Measurements from ENCODE around the gene EXOC3.
"Not testable (repeated sequence)": the region's sequence is repeated elsewhere in the genome, so short reads cannot be mapped to it uniquely, and the experiment has no call there.

EXOC3 gene

DNA sequence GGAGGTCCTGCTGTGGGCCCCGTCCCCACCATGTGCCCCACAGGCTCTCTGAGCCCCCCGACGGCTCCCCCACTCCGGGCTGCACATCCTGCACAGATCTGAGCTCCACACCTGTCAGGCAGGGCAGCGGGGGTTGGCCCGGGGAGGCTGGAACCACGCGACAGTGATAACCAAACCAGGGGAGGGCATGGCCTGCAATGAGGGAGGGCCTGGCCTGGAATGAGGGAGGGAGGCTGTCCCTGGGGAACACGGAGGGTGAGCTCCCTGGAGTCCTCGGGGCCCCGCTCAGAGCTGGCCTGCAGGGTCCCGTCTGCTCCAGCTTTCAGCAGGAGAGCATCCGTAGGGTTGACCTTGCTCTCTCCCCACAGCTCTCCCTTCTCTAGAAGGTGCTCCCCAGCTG lies 50.8 kb downstream of the EXOC3 start:
- no peaks in the 10 kb centered on the region for H3K9me3 Mint-ChIP-seq
- H3K36me3 Mint-ChIP-seq (ENCODE audit: low read depth) = no peaks in the 10 kb centered on the region
- no peak overlapping the region for H3K4me3 Mint-ChIP-seq
- no peaks in the 10 kb centered on the region for H3K4me1 Mint-ChIP-seq (ENCODE audit: low read depth)
- no peak overlapping the region for H3K27ac Mint-ChIP-seq
- peaks cover 5% of the 10 kb centered on the region for H3K27me3 Mint-ChIP-seq

DNA sequence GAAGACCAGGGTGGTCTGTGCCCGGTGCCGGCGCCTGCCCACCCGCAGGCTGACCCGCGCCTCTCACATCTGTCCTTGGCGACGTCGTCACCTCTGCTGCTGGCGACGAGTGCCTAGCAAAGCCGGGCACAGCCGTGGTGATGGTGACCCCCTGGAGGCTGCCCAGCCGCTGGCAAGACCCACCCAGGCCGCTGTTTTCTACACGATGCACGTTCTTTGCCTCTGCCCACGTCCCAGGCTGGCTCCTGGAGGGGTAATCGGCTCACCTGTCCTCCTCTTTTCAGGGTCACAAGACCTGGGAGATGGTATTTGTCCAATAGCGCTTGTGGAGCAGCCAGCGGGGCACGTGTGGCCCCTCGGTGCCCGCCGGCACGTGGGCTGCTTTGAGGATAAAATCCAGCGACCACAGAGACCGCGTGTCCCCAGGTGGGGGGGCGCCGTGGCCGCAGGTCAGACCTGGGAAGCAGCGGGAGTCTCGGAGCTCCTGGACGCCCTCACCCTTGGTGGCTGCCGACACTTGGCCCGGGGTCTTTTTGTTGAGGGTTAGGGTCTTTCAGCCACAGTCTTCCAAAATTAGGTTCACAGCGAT lies 51.8 kb downstream of the EXOC3 start:
- Mint-ChIP-seq H3K4me1 (ENCODE audit: low read depth) (no peaks in the 10 kb centered on the region), H3K27ac (no peak overlapping the region), H3K27me3 (peaks cover 5% of the 10 kb centered on the region), H3K36me3 (ENCODE audit: low read depth) (no peaks in the 10 kb centered on the region), H3K9me3 (no peaks in the 10 kb centered on the region), H3K4me3 (no peak overlapping the region)

DNA sequence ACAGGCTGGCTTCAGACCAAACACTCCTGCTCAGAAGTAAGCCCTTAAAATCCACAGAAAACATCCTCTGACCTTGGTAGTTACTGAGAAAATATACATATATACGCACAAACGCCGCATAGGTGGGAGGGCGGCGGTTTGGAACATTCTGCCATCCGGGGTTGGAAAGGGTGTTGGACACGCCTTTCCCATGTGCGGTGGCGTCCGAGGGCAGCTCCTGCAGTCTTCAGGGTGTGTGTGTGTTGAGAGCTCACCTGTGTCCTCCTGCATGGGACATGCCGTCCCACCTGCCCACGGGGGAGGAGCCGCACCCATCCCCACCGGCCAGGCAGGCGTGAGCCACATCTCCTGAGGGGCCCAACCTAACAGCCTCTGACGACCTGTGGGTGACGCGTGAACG lies 53.1 kb downstream of the EXOC3 start:
- no peak overlapping the region for H3K4me3 Mint-ChIP-seq
- no peaks in the 10 kb centered on the region for H3K4me1 Mint-ChIP-seq (ENCODE audit: low read depth)
- H3K9me3 Mint-ChIP-seq = no peaks in the 10 kb centered on the region
- no peak overlapping the region for H3K27ac Mint-ChIP-seq
- H3K27me3 Mint-ChIP-seq = peaks cover 5% of the 10 kb centered on the region
- no peaks in the 10 kb centered on the region for H3K36me3 Mint-ChIP-seq (ENCODE audit: low read depth)

DNA sequence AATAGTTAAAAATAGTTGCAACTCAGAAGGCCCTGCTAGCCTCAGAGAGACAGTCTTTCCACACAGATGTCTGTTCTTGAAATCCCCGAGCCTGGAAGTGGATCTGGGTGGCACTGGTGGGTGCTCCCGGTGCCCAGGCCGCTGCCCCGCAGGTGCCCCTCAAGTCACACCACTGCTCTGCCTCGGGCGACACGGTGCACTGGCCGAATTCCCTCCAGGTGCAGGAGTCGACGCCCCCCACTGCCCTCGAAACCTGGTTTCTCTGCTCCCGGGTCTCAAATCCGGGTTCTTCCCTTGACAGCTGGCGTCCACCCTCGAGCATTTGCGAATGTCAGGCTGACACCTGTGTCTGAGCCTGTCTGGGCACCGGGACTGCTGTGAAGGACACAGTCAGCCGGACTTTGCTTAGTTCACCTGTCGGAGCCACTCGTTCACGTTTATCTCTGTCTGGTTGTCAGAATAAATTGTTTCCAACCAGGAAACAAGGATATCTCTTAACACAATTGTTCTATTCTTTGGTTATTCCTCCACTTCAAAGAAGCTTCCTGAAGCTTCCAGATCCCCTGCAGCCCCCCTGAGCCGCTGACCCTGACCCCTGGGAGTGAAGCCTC lies 54.2 kb downstream of the EXOC3 start:
- Mint-ChIP-seq H3K4me3 (no peak overlapping the region), H3K9me3 (no peaks in the 10 kb centered on the region), H3K27ac (no peak overlapping the region), H3K4me1 (ENCODE audit: low read depth) (no peaks in the 10 kb centered on the region), H3K27me3 (peaks cover 7% of the 10 kb centered on the region), H3K36me3 (ENCODE audit: low read depth) (no peaks in the 10 kb centered on the region)

DNA sequence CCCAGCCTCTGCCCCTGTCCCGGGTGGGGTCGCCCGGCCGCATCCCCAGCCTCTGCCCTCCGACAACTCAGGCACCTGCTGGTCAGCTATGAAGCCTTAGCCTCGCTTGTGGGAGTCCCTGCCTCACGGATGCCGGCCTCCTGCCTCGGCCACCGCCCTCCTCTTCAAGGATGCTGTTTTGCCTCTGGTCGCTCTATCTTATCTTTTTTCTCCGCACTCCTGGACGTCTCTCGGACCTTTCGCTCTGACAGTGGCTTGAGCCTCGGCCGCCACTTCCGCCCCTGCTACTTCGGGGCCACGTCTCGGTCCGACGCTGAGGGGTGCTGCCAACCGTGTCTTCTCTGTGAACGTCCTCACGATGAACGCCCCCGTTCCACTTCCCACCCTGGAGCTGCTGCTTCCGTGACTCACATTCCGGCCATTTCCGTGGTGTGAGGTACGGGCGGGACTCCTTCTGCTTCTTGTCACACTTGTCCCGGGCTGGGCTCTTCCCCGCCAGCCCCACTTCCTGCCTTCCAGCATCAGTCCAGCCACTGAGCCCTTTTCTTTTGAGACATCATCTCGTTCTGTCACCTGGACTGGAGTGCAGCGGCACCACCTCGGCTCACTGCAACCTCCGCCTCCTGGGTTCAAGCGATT lies 55.0 kb downstream of the EXOC3 start:
- Mint-ChIP-seq H3K4me3 (no peak overlapping the region), H3K27ac (no peak overlapping the region)

DNA sequence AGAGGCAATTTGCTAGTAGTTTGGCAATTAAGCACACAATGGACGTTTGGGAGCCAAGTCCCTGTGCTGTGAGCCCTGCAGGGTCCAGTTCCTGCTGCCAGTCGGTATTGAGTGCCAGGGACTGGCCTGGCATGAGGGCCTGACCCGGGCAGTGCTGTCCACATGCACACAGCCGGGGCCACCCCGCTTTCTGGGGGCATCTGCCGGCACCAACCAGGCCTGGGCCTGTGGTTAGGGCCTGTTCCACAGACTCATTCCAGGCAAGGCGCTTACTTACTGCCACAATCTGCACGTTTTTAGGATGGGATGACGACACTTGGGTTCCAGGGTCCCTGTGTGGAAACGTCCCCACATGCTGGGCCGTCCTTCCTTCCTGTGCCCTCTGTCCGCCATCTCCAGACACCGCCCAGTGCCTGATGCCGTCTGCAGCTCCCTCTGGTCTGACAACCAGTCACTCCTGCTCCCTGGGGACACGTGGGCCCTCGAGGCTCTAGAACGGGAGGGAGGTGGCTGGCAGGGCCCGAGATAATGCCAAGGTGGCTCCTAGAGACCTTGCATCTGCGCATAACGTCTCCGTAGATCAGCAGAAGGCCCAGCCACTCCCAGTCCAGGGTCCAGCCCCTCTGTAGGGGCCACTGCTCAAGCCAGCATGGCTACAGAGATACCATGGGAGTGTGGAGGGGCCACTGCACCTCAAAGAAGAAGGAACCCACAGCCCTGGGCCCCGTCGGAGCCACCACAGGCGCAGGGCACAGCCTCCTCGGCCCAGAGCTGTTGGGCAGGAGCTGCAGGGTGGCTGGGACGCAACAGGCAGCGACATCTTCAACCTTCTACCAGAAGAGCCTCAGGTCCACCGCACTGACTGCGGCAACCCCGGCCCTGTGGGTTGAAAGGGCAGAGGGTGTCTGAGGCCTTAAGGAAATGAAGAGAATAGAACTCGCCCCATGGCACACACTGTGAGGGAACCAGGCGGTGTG lies 56.5 kb downstream of the EXOC3 start:
- H3K27ac Mint-ChIP-seq = no peak overlapping the region
- H3K4me1 Mint-ChIP-seq (ENCODE audit: low read depth) = no peaks in the 10 kb centered on the region
- H3K27me3 Mint-ChIP-seq = peaks cover 15% of the 10 kb centered on the region
- H3K36me3 Mint-ChIP-seq (ENCODE audit: low read depth) = no peaks in the 10 kb centered on the region
- H3K9me3 Mint-ChIP-seq = no peaks in the 10 kb centered on the region
- no peak overlapping the region for H3K4me3 Mint-ChIP-seq

More for the DNA sequence above, 55.0 kb downstream of the EXOC3 start:
- no peaks in the 10 kb centered on the region for H3K4me1 Mint-ChIP-seq (ENCODE audit: low read depth)
- H3K27me3 Mint-ChIP-seq = peaks cover 10% of the 10 kb centered on the region
- no peaks in the 10 kb centered on the region for H3K9me3 Mint-ChIP-seq
- no peaks in the 10 kb centered on the region for H3K36me3 Mint-ChIP-seq (ENCODE audit: low read depth)

DNA sequence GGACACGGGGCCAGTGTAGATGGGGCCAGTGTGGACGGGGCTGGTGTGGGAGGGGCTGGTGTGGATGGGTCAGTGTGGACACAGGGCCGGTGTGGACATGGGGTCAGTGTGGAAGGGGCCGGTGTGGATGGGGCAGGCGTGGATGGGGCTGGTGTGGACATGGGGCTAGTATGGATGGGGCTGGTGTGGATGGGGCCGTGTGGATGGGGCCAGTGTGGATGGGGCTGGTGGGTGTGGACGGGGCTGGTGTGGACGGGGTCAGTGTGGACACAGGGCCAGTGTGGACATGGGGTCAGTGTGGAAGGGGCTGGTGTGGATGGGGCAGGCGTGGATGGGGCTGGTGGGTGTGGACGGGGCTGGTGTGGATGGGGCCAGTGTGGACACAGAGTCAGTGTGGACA lies 57.5 kb downstream of the EXOC3 start:
- Mint-ChIP-seq H3K4me3 (no peak overlapping the region), H3K27ac (no peak overlapping the region), H3K27me3 (peaks cover 15% of the 10 kb centered on the region), H3K36me3 (ENCODE audit: low read depth) (no peaks in the 10 kb centered on the region), H3K9me3 (no peaks in the 10 kb centered on the region), H3K4me1 (ENCODE audit: low read depth) (no peaks in the 10 kb centered on the region)

DNA sequence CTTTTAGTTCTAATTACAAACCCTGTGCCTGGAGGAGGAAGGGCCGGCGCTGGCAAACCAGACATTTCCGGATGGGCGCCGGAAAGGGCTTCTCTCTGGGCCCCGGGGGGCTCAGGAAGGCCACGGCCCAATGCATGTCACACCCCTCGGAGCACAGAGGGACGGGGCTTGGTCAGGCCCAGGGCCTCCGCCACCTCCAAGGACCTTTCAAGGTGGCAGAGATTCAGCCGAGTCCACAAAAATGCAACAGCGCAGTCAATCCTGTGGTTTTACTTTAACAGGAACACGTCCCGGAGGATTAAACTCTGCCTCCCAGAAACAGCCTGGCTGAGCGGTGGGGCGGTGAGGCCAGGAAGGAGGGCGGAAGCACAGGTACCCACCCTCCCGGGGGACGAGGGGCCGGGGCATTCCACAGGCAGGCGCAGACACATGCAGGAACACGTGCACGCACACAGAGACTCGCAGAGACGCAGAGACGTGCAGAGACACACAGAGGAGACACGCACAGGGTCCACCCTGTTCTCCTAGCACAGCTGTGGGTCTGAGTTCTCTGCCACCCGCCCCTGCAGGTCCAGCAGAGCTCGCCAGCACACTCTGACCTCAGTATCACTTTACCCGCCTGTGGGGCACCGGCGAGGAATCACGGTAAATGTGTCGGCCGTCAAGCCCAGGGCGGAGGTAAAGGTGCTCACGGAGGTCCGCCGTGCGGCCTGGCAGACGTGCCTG lies 58.3 kb downstream of the EXOC3 start:
- H3K27ac Mint-ChIP-seq = no peak overlapping the region
- H3K4me3 Mint-ChIP-seq = no peak overlapping the region
- no peaks in the 10 kb centered on the region for H3K36me3 Mint-ChIP-seq (ENCODE audit: low read depth)
- peaks cover 15% of the 10 kb centered on the region for H3K27me3 Mint-ChIP-seq
- H3K9me3 Mint-ChIP-seq = no peaks in the 10 kb centered on the region
- H3K4me1 Mint-ChIP-seq (ENCODE audit: low read depth) = no peaks in the 10 kb centered on the region

DNA sequence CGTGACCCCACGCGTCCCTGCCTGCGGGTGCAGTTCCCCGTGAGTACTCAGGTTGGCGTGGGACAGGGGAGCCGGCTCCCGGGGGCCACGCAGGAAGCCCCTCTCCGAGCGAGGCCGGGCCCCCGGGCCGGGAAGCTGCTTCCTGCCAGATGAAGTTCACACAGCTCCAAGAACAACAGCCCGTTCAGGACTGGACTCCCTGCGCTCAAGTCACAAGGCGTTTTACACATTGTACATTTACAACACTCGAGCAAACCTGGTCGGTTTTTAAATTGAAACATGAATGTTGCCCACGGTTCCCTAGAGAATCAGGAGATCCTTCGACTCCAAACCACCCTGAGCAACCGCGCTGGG lies 58.8 kb downstream of the EXOC3 start:
- no peaks in the 10 kb centered on the region for H3K4me1 Mint-ChIP-seq (ENCODE audit: low read depth)
- no peak overlapping the region for H3K4me3 Mint-ChIP-seq
- H3K9me3 Mint-ChIP-seq = no peaks in the 10 kb centered on the region
- no peaks in the 10 kb centered on the region for H3K36me3 Mint-ChIP-seq (ENCODE audit: low read depth)
- H3K27ac Mint-ChIP-seq = no peak overlapping the region
- H3K27me3 Mint-ChIP-seq = peaks cover 15% of the 10 kb centered on the region

DNA sequence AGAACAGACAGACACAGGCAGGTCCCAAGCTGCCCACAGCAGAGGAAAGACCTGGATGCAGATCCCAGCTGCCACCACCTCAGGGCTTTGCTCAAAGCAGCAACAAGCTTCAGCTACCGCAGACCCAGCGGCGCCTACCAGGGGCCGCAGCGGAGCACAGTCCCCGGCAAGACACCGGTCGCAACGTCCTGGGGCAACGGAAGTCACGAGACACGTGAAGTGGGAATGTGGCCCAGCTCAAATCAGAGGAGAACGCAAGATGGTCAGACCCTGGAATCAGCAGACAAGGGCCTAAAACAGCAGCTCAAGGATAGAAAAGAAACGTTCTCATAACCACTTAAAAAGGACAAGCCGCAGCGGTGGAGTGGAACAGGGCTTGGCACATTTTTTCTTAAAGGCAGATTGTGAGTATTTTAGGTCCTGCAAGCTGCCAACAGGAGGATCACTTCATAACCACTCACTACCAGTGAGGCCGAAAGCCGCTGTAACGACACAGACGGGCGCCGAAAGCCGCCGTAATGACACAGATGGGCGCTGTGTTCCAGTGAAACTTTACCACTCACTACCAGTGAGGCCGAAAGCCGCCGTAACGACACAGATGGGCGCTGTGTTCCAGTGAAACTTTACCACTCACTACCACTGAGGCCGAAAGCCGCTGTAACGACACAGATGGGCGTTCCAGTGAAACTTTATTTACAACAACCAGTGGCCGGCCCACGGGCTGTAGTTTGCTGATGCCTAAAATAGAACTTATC lies 59.5 kb downstream of the EXOC3 start:
- no peaks in the 10 kb centered on the region for H3K4me1 Mint-ChIP-seq (ENCODE audit: low read depth)
- H3K36me3 Mint-ChIP-seq (ENCODE audit: low read depth) = no peaks in the 10 kb centered on the region
- H3K27me3 Mint-ChIP-seq = peaks cover 15% of the 10 kb centered on the region
- H3K9me3 Mint-ChIP-seq = no peaks in the 10 kb centered on the region
- no peak overlapping the region for H3K27ac Mint-ChIP-seq
- H3K4me3 Mint-ChIP-seq = no peak overlapping the region

DNA sequence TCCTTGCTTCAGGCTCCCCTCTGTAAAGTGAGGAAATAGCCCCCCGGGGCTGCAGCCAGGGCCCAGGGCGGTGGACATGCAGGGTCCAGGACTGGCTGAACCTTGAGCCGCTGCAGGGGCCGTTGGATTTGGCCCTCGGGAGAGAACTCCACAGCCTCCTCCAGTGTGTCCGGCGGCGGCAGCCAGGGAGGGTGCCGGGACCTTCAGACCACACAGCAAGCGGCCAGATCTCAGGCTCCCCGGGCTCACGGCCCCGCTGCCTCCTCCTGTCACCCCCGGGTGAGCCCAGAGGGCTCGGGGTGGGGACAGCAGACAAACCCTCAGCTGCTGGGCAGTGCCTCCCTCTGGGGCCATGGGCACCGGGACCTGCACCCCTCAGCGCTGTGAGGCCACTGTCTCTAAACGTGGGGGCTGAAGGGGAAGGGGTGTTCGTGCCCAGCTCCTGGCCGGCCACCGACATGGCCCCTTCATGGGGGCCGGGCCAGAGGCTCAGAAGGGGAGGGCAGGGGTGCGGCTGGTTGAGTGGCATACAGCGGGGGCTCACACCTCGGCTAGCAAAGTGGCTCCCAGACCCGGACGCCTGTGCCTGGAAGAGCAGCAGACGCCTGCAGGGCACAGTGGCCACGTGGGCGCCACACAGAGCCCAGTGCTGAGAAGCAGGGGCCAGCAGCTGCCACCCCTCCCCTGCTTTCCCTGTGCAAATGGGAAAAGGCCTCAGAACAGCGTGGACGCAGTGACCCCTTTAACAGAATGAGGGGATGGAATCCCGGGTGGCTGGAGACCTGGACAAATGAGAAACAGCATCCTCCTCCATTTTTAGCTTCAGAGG lies 61.6 kb downstream of the EXOC3 start:
- no peak overlapping the region for H3K27ac Mint-ChIP-seq

DNA sequence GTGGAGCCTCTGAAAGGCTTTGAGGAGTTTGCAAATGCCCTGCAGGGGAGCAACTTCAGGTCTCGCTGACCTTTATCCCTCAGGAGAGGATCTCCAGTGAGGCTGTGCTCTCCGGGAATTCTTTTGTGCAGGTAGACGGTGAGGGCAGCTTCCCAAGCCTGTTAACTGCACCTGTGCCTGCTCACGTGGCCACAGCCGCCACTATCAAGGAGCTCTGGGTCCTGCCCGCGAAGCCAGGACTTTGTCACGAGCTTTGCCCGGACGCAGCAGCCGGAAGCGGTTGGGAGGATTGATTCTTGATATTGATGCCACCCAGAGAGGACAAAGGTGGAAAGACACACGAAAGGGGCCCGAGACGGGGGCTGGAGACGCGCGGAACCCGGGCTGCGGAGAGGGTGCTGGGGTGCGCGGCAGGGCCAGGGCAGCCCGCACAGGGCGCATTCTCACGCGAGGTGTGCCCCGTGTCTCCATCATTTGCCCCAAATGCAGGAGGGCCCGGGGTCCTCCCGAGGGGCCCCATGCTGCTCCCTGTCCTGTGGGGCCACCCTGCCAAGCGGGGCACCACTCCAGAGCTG lies 63.1 kb downstream of the EXOC3 start:
- Mint-ChIP-seq H3K4me1 (ENCODE audit: low read depth) (no peaks in the 10 kb centered on the region), H3K36me3 (ENCODE audit: low read depth) (no peaks in the 10 kb centered on the region), H3K27ac (no peak overlapping the region), H3K9me3 (no peaks in the 10 kb centered on the region), H3K4me3 (no peak overlapping the region), H3K27me3 (peaks cover 10% of the 10 kb centered on the region)

More for the DNA sequence above, 61.6 kb downstream of the EXOC3 start:
- Mint-ChIP-seq H3K4me1 (ENCODE audit: low read depth) (no peaks in the 10 kb centered on the region), H3K9me3 (no peaks in the 10 kb centered on the region), H3K36me3 (ENCODE audit: low read depth) (no peaks in the 10 kb centered on the region), H3K4me3 (no peak overlapping the region), H3K27me3 (peaks cover 11% of the 10 kb centered on the region)

DNA sequence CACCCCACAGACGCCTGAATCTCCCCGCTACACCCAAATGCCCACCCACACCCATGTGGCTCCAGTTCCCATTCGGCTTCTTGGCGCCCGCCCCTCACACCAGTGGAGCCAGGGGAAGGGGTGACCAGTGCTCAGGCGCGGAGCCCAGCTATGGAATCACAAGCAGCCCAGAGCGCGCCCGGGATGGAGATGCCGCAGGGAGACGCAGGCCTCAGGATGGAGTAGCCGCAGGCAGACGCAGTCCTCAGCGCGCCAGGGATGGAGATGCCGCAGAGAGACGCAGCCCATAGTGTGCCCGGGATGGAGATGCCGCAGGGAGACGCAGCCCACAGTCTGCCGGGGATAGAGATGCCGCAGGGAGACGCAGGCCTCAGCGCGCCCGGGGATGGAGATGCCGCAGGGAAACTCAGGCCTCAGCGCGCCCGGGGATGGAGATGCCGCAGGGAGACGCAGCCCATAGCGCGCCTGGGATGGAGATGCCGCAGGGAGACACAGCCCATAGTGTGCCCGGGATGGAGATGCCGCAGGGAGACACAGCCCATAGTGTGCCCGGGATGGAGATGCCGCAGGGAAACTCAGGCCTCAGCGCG lies 65.1 kb downstream of the EXOC3 start:
- not testable (repeated sequence) for H3K4me1 Mint-ChIP-seq (ENCODE audit: low read depth); H3K27ac Mint-ChIP-seq; H3K36me3 Mint-ChIP-seq (ENCODE audit: low read depth); H3K27me3 Mint-ChIP-seq; H3K4me3 Mint-ChIP-seq; H3K9me3 Mint-ChIP-seq

Data from stimulated activated naive CD8-positive, alpha-beta T cell treated with anti-CD3 and anti-CD28 coated beads, Interleukin-15, Interleukin-2, amounts not matched to agents 100 ng/mL and 50 ng/mL, for 24 hours (primary cell).